Endothelial cell of umbilical vein (primary cell): ENCODE measurements around the gene FABP1. TPM values are rescaled to one million over a fixed set of nuclear protein-coding genes. Genes with fewer than 3 reads are reported as not detected.

Experiments
- BruUV-seq: library from RNA; stranded (reverse); fragments of 400-500 nt; replicated peaks from 2 replicates; lab custom pipeline; 2021; lab: Mats Ljungman, UMichigan
- CTCF ChIA-PET: fragments of 300-600, 350-600 bp; sonication (Branson Sonifier 250); formaldehyde crosslinking; loops from one replicate; lab custom pipeline; 2021; ENCODE audit warnings: antibody characterized with exemption, inconsistent platforms; lab: Charles Lee
- POLR2A ChIA-PET: fragments of 300-600, 350-600 bp; sonication (Branson Sonifier 250); formaldehyde crosslinking; loops from one replicate; lab custom pipeline; 2021; ENCODE audit warnings: antibody characterized with exemption, inconsistent platforms; lab: Charles Lee
- DNase-seq: peaks from one replicate; pipeline ENCODE4 v3.0.0-alpha.2; 2011; ENCODE audit warnings: low read depth, low spot score
- FAIRE-seq: peaks from 2 replicates; lab custom pipeline; 2011; peaks lifted over from hg19 to GRCh38; lab: Jason Lieb, UNC
- H2AFZ ChIP-seq: 2 replicates; pipeline ENCODE4 v1.6.0; 2012; ENCODE audit warnings: low read depth, low read length, control low read depth, inconsistent platforms
- H3K27ac ChIP-seq: 2 replicates; pipeline ENCODE4 v1.5.1; 2011; ENCODE audit warnings: low read depth, mild to moderate bottlenecking, control low read depth, low read length, moderate library complexity; ENCODE audit not compliant: insufficient read depth
- H3K27me3 ChIP-seq, 2 experiments: 2 replicates each; pipeline versions ENCODE4 v1.6.0 to v1.6.1; 2011; ENCODE audit warnings: low read length in 2 of 2, mixed read lengths in 1 of 2; ENCODE audit not compliant: control insufficient read depth in 2 of 2, insufficient read depth in 2 of 2
- H3K36me3 ChIP-seq, 2 experiments: 2 replicates in 1 of 2; 3 replicates in 1 of 2; pipeline ENCODE4 v1.5.1; 2011; ENCODE audit warnings: low read length in 2 of 2, mild to moderate bottlenecking in 1 of 2, moderate library complexity in 1 of 2; ENCODE audit not compliant: control insufficient read depth in 2 of 2, insufficient read depth in 2 of 2; ENCODE audit errors: extremely low read depth in 1 of 2
- H3K4me1 ChIP-seq: 3 replicates; pipeline ENCODE4 v1.5.1; 2011; ENCODE audit warnings: mild to moderate bottlenecking, low read length; ENCODE audit not compliant: control insufficient read depth, insufficient read depth; ENCODE audit errors: extremely low read depth
- H3K4me2 ChIP-seq: 2 replicates; pipeline ENCODE4 v1.6.1; 2011; ENCODE audit warnings: low read length, control low read depth, mixed read lengths; ENCODE audit not compliant: insufficient read depth
- H3K4me3 ChIP-seq, 3 experiments: fragments of 200-600 bp in 1 of 3; sonication (generic), shearing (Covaris generic) in 1 of 3; replicated peaks in 1 of 3; 2 replicates each; pipeline ENCODE4 v1.5.1; 2011 to 2016; ENCODE audit warnings: control low read depth in 3 of 3, low read length in 3 of 3, mild to moderate bottlenecking in 2 of 3, inconsistent platforms in 1 of 3, low read depth in 1 of 3, moderate library complexity in 1 of 3; ENCODE audit not compliant: insufficient read depth in 1 of 3
- H3K79me2 ChIP-seq: 2 replicates; pipeline ENCODE4 v1.6.0; 2012; ENCODE audit warnings: low read length, inconsistent platforms; ENCODE audit not compliant: control insufficient read depth, insufficient read depth
- H3K9ac ChIP-seq: replicated peaks from 2 replicates; pipeline ENCODE3; 2011; ENCODE audit warnings: low read length, control low read depth; ENCODE audit not compliant: insufficient read depth; ENCODE audit errors: extremely low read depth
- H3K9me1 ChIP-seq: replicated peaks from 3 replicates; pipeline ENCODE4 v1.6.0; 2011; ENCODE audit warnings: mild to moderate bottlenecking, low read length; ENCODE audit not compliant: control insufficient read depth, insufficient read depth; ENCODE audit errors: extremely low read depth
- H3K9me3 ChIP-seq: replicated peaks from 2 replicates; pipeline ENCODE4 v1.5.1; 2012; ENCODE audit warnings: low read length, inconsistent platforms; ENCODE audit not compliant: control insufficient read depth, insufficient read depth
- H4K20me1 ChIP-seq: replicated peaks from 2 replicates; pipeline ENCODE3; 2011; ENCODE audit warnings: mild to moderate bottlenecking, low read length; ENCODE audit not compliant: control insufficient read depth, insufficient read depth; ENCODE audit errors: extremely low read depth
- CTCF ChIP-seq, 2 donors: IDR thresholded peaks; 1 replicate in 1 of 2; 2 replicates in 1 of 2; pipeline ENCODE4 v1.5.1; 2011; ENCODE audit warnings: low read length in 2 of 2, mild to moderate bottlenecking in 2 of 2, moderate library complexity in 2 of 2, control low read depth in 1 of 2, inconsistent platforms in 1 of 2, low read depth in 1 of 2; ENCODE audit not compliant: insufficient read depth in 1 of 2; ENCODE audit errors: extremely low read depth in 1 of 2
- EZH2 ChIP-seq: IDR thresholded peaks from 2 replicates; pipeline ENCODE4 v1.6.1; 2012; ENCODE audit warnings: borderline replicate concordance, low read depth, mild to moderate bottlenecking, moderate library complexity, low read length, inconsistent platforms; ENCODE audit not compliant: severe bottlenecking
- FOS ChIP-seq: IDR thresholded peaks from 2 replicates; pipeline ENCODE4 v1.6.1; 2011; ENCODE audit warnings: mild to moderate bottlenecking, low read length, moderate library complexity, borderline replicate concordance; ENCODE audit not compliant: insufficient read depth
- GATA2 ChIP-seq: IDR thresholded peaks from 2 replicates; pipeline ENCODE4 v1.7.0; 2011; ENCODE audit warnings: low read depth, mild to moderate bottlenecking, moderate library complexity, mixed read lengths, low read length; ENCODE audit not compliant: insufficient read length, insufficient read depth
- JUN ChIP-seq: IDR thresholded peaks from 2 replicates; pipeline ENCODE4 v1.6.1; 2011; ENCODE audit warnings: borderline replicate concordance, low read depth; ENCODE audit not compliant: insufficient read length, insufficient read depth
- MAX ChIP-seq: IDR thresholded peaks from 2 replicates; pipeline ENCODE4 v1.6.1; 2011; ENCODE audit not compliant: insufficient read depth, insufficient read length
- MYC ChIP-seq: IDR thresholded peaks from one replicate; pipeline ENCODE4 v1.6.1; 2011; ENCODE audit warnings: mild to moderate bottlenecking, low read depth, low read length
- POLR2A ChIP-seq: IDR thresholded peaks from 2 replicates; pipeline ENCODE4 v1.6.1; 2012; ENCODE audit warnings: low read depth, mild to moderate bottlenecking, control low read depth, low read length
- POLR2AphosphoS5 ChIP-seq: IDR thresholded peaks from 2 replicates; pipeline ENCODE4 v1.6.1; 2012; ENCODE audit warnings: low read depth, mild to moderate bottlenecking, control low read depth, low read length, moderate library complexity; ENCODE audit not compliant: insufficient read depth
- dilution Hi-C: fragments of 300-500 bp; cut with MboI; formaldehyde crosslinking; loops from one replicate; pipeline ENCODE4 v1.15.0; 2019; ENCODE audit warnings: low sequenced_read_pairs; ENCODE audit not compliant: extremely low pct_ligation_motif_present
- intact Hi-C: fragments of 100-400 bp; cut with micrococcal nuclease; formaldehyde crosslinking; loops from one replicate; pipeline ENCODE4 v1.10.0; 2022
- polyA plus RNA-seq, 4 experiments: library from polyadenylated mRNA; depleted of rRNA in 3 of 4; stranded (reverse) in 3 of 4; unstranded in 1 of 4; fragments of >200 nt; gene quantifications; 2 replicates each; pipeline versions ENCODE4 v1.2.1 to v1.2.3, GENCODE V29; 2011 to 2012; ENCODE audit warnings: missing spikeins in 1 of 4
- total RNA-seq: library from RNA; stranded (reverse); gene quantifications from 2 replicates; pipeline ENCODE4 v1.2.3, GENCODE V29; 2021

FABP1 gene
- total and polyA plus RNA-seq, 2 donors (not counting 3 experiments of a cell fraction or from before 2014, with no cell fraction given) = not detected

- FAIRE-seq = no peak
Observed at GRCh38 chr2:88108796-88109195, 19.1 kb downstream of the FABP1 start.

More at GRCh38 chr2:88108796-88109195, 19.1 kb downstream of the FABP1 start:
- Histone ChIP-seq H3K9me1 (no peaks in the 10 kb centered on the region), H3K9me3 (no peaks in the 10 kb centered on the region), H3K9ac (no peak overlapping the region), H3K4me2 (no peak overlapping the region), H3K4me1 (no peaks in the 10 kb centered on the region), H3K27ac (no peak overlapping the region), H3K79me2 (no peaks in the 10 kb centered on the region), H3K27me3 (no peaks in the 10 kb centered on the region), H2AFZ (no peak overlapping the region), H3K4me3 (no peak overlapping the region), H3K36me3 (no peaks in the 10 kb centered on the region), H4K20me1 (no peaks in the 10 kb centered on the region)
- ChIA-PET POLR2A (no interaction called here), CTCF (interaction anchor here (0.7 kb wide), 1 partner anchor 49 kb away, joined by 3 read pairs; no protein-coding TSS in a partner anchor)
- intact Hi-C loops (no loop called here), dilution Hi-C loops (no loop called here)
- DNase-seq = no peak
- BruUV-seq = no TSS peak
- TF ChIP-seq FOS = no peak
- TF ChIP-seq JUN = no peak
- no peak for TF ChIP-seq POLR2AphosphoS5
- TF ChIP-seq GATA2 = no peak
- TF ChIP-seq CTCF (IDR thresholded peaks at IDR 0.05; ENCODE audit: extremely low read depth in 1 of 2, insufficient read depth in 1 of 2, low read depth in 1 of 2, low read length in 2 of 2) = no peak
- TF ChIP-seq MYC = no peak
- TF ChIP-seq EZH2 = no peak
- TF ChIP-seq MAX = no peak
- TF ChIP-seq POLR2A = no peak
